ENCODE results near the gene KTN1. TPM values are rescaled to one million over a fixed set of nuclear protein-coding genes. Genes with fewer than 3 reads are reported as not detected.

KTN1 gene
- polyA plus RNA-seq, 3 donors, result 4.6 to 31.4 (median 17.9) TPM

DNA sequence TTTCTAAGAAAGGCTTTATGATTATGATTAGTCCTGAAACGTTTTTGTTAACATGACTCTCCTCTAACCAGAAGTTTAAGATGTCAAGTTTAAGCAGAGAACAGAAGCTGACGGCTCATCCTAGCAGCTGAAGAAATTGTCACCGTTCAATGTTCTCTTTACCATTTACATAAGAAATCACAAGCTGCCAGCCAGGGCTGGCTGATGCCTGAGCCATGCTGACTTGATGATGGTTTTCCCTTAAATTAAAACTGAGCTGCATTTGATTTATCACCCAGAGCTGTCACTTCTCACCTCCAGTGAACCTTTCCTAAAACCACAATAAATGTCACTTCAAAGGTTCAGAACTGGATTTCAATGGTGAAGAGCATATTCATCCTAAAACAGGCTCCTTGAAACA, 153.6 kb downstream of the KTN1 start:
- WGBS (ENCODE audit: insufficient coverage), result 86% methylated on average over 2 of the region's 3 CpGs
- no peaks in the 10 kb centered on the region for H4K20me1 ChIP-seq (ENCODE audit: insufficient read depth, low read length)
- H3K4me3 Mint-ChIP-seq, result no peak overlapping the region
- peaks cover 3 to 7% of the 10 kb centered on the region in 2 donors for H3K4me1 ChIP-seq (ENCODE audit: control insufficient read depth in 1 of 2, insufficient read depth in 2 of 2, low read length in 2 of 2)
- no peaks in the 10 kb centered on the region for H3K27me3 ChIP-seq (ENCODE audit: control insufficient read depth in 2 of 2, insufficient read depth in 2 of 2, low read length in 2 of 2)
- intact Hi-C loops (cut with micrococcal nuclease), result loop anchor here in 1 of 2 donors (10.0 kb wide), 1 partner anchor 741 kb away; no protein-coding TSS in a partner anchor
- no peak overlapping the region for H3K27ac ChIP-seq (ENCODE audit: low read depth in 1 of 2, low read length in 2 of 2)
- no peak overlapping the region for H3K9ac ChIP-seq (ENCODE audit: insufficient read depth, low read length, poor library complexity, severe bottlenecking)
- TF ChIP-seq, protein P1, sequence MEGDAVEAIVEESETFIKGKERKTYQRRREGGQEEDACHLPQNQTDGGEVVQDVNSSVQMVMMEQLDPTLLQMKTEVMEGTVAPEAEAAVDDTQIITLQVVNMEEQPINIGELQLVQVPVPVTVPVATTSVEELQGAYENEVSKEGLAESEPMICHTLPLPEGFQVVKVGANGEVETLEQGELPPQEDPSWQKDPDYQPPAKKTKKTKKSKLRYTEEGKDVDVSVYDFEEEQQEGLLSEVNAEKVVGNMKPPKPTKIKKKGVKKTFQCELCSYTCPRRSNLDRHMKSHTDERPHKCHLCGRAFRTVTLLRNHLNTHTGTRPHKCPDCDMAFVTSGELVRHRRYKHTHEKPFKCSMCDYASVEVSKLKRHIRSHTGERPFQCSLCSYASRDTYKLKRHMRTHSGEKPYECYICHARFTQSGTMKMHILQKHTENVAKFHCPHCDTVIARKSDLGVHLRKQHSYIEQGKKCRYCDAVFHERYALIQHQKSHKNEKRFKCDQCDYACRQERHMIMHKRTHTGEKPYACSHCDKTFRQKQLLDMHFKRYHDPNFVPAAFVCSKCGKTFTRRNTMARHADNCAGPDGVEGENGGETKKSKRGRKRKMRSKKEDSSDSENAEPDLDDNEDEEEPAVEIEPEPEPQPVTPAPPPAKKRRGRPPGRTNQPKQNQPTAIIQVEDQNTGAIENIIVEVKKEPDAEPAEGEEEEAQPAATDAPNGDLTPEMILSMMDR (IDR thresholded peaks at IDR 0.05), result no peak
- H3K27ac Mint-ChIP-seq, result no peak overlapping the region
- DNase-seq, result no peak
- H3K27me3 Mint-ChIP-seq (ENCODE audit: low read depth in 3 of 3), result no peaks in the 10 kb centered on the region
- no peak overlapping the region for H3K4me2 ChIP-seq (replicated peaks; ENCODE audit: extremely low read depth, low read length, poor library complexity, severe bottlenecking)
- peaks cover 0 to 5% of the 10 kb centered on the region in 2 donors for H3K9me3 ChIP-seq (replicated peaks in 1 of 2; ENCODE audit: control insufficient read depth in 1 of 2, insufficient read depth in 1 of 2, low read length in 2 of 2)
- peaks cover 2 to 17% (median 10%) of the 10 kb centered on the region in 7 donors for H3K9me3 Mint-ChIP-seq
- H3K4me3 ChIP-seq (replicated peaks in 1 of 3; ENCODE audit: low read depth in 2 of 3, low read length in 3 of 3), result no peak overlapping the region
- H3K36me3 Mint-ChIP-seq, result no peaks in the 10 kb centered on the region
- no peaks in the 10 kb centered on the region for H3K79me2 ChIP-seq (ENCODE audit: insufficient read depth, low read length)
- H3K36me3 ChIP-seq (replicated peaks in 1 of 2; ENCODE audit: control insufficient read depth in 1 of 2, insufficient read depth in 2 of 2, low read length in 2 of 2), result no peaks in the 10 kb centered on the region
- H3K4me1 Mint-ChIP-seq, result peaks cover 4% of the 10 kb centered on the region
- H2AFZ ChIP-seq (ENCODE audit: insufficient read depth, low read depth, low read length, poor library complexity, severe bottlenecking), result no peak overlapping the region

Small RNA genes lying within 50 kb of the gene (small RNA-seq; reads per million reads assigned to genes)
- gene RF00019 (ENCODE audit: insufficient read length, low read depth), result not detected

Other genes starting within 250 kb of the KTN1 start
- 1 to 10 TPM; 1.8 to 6.8 (median 3.3) TPM for gene ATG14, start 168.4 kb upstream of the KTN1 start, polyA plus RNA-seq
- not detected for gene TBPL2, start 139.6 kb upstream of the KTN1 start, polyA plus RNA-seq

Measured in CD14-positive monocyte (primary cell).